ENCODE measurements around the gene HOXA4. TPM values are rescaled to one million over a fixed set of nuclear protein-coding genes. Genes with fewer than 3 reads are reported as not detected.

The HOXA4 gene
- total and polyA plus RNA-seq, 10 of the 15 experiments (the other 5 are each of a cell fraction or from before 2014, with no cell fraction given), result 0.07 TPM; not detected in 9

DNA sequence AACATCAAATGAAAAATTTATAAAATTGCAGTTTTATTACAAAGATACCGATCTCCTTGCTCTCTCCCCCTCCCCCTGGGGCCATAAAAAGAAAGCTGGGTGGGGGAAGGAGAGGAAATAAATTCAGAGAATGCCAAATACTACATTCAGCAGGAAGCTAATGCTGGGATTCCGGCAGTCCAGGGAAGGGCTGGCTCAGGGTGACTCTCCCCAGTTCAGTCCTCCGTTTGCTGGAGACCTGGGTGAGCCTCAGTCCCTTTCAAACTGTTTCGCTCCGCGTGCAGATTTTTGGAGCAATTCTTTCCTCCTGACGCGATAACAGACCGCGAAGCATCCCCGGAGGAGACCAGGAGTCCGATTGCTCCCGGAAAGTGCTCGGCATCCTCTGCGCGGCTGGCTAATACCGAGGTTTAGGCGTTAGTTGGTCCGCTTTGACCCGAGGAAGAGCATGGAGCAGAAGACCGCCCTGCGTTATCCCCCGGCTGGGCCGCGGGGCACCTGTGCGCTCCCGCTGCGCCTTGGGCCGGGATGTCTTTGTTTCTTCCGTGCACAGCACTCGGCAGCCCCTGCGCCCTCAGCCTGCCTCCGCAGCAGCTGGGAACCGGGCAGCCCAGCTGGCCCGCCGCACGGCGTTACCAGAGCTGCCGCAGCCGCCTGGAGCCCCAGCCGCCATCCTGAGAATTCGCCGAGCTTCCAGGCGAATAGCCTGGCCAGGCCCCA, 24.2 kb downstream of the HOXA4 start:
- FAIRE-seq, result no peak
- Histone ChIP-seq H3K4me1 (ENCODE audit: control insufficient read depth, insufficient read depth, low read length) (no peaks in the 10 kb centered on the region), H4K20me1 (ENCODE audit: control insufficient read depth, insufficient read depth) (no peaks in the 10 kb centered on the region), H3K9me3 (replicated peaks; ENCODE audit: control insufficient read depth, insufficient read depth, low read length) (no peaks in the 10 kb centered on the region; the same call in 2 of the 3 replicates), H3K9ac (ENCODE audit: control insufficient read depth, insufficient read depth, low read length) (no peak overlapping the region), H3K4me3 (no peak overlapping the region), H3K79me2 (ENCODE audit: control insufficient read depth, insufficient read depth, low read length) (no peaks in the 10 kb centered on the region), H3K27me3 (replicated peaks in 1 of 2; ENCODE audit: control insufficient read depth in 2 of 2, insufficient read depth in 2 of 2, low read length in 1 of 2) (peaks cover 4% of the 10 kb centered on the region in 2 experiments), H3K27ac (ENCODE audit: control insufficient read depth, insufficient read depth) (no peak overlapping the region), H2AFZ (ENCODE audit: control insufficient read depth, low read depth, low read length) (no peak overlapping the region), H3K36me3 (ENCODE audit: control insufficient read depth in 2 of 2, insufficient read depth in 2 of 2, low read length in 1 of 2) (no peaks in the 10 kb centered on the region), H3K4me2 (ENCODE audit: control insufficient read depth, insufficient read depth) (no peak overlapping the region)
- 88% methylated on average over 44 of the region's 44 CpGs for WGBS (ENCODE audit: insufficient coverage, insufficient replicate concordance, low lambda C conversion rate, missing lambda C conversion rate)
- BruUV-seq (replicated peaks), result no TSS peak
- TF ChIP-seq JUND (IDR thresholded peaks at IDR 0.05; ENCODE audit: low read depth, low read length) (no peak), GABPA (IDR thresholded peaks at IDR 0.05; ENCODE audit: low read depth) (no peak), ZNF24 (IDR thresholded peaks at IDR 0.05) (no peak)
- TF ChIP-seq, protein P1, sequence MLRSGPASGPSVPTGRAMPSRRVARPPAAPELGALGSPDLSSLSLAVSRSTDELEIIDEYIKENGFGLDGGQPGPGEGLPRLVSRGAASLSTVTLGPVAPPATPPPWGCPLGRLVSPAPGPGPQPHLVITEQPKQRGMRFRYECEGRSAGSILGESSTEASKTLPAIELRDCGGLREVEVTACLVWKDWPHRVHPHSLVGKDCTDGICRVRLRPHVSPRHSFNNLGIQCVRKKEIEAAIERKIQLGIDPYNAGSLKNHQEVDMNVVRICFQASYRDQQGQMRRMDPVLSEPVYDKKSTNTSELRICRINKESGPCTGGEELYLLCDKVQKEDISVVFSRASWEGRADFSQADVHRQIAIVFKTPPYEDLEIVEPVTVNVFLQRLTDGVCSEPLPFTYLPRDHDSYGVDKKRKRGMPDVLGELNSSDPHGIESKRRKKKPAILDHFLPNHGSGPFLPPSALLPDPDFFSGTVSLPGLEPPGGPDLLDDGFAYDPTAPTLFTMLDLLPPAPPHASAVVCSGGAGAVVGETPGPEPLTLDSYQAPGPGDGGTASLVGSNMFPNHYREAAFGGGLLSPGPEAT (IDR thresholded peaks at IDR 0.05; ENCODE audit: low read depth), result no peak
- intact Hi-C loops (cut with micrococcal nuclease; ENCODE audit: unreplicated experiment) (no loop called here), in situ Hi-C loops (cut with MboI) (no loop called here)
- ChIA-PET CTCF (interaction anchor here (1.3 kb wide), 1 partner anchor 10 kb away, joined by 3 read pairs; no protein-coding TSS in a partner anchor), SMC1A (ENCODE audit: uncharacterized antibody, unreplicated experiment) (interaction anchor here (1.2 to 1.3 kb wide), 2 partner anchors 22 to 44 kb away, joined by 4 read pairs; no protein-coding TSS in a partner anchor), POLR2A (no interaction called here), RAD21 (ENCODE audit: unreplicated experiment) (no interaction called here)
- DNase-seq (ENCODE audit: low read depth, low spot score), result no peak
- no peak for ATAC-seq
